HEK293 (cell line): ENCODE results near the gene UBE2Q2.

Source experiments
- CTCF ChIP-seq: fragments of 450-650 bp; formaldehyde crosslinking; IDR thresholded peaks from 2 replicates; pipeline ENCODE4 v1.5.1; 2016; ENCODE audit warnings: missing biosample characterization, missing genetic modification characterization
- MEIS1 ChIP-seq: sonication (generic); formaldehyde crosslinking; IDR thresholded peaks from 2 replicates; pipeline ENCODE4 v1.8.1; 2022; ENCODE audit warnings: missing genetic modification reagents, mild to moderate bottlenecking, borderline replicate concordance
- OSR2 ChIP-seq: fragments of 450-650 bp; formaldehyde crosslinking; IDR thresholded peaks from 2 replicates; pipeline ENCODE4 v1.5.1; 2016; ENCODE audit warnings: missing biosample characterization, missing genetic modification characterization
- YY1 ChIP-seq: fragments of 450-650 bp; formaldehyde crosslinking; IDR thresholded peaks from 2 replicates; pipeline ENCODE4 v1.5.1; 2018; ENCODE audit warnings: missing biosample characterization, missing genetic modification characterization
- ZBTB11 ChIP-seq: fragments of 450-650 bp; formaldehyde crosslinking; conservative IDR thresholded peaks from 2 replicates; pipeline ENCODE4 v1.5.1; 2016; ENCODE audit warnings: low read depth, missing biosample characterization, missing genetic modification characterization
- ZNF140 ChIP-seq: fragments of 450-650 bp; formaldehyde crosslinking; IDR thresholded peaks from 2 replicates; pipeline ENCODE4 v1.5.1; 2016; ENCODE audit warnings: missing biosample characterization, missing genetic modification characterization
- ZNF174 ChIP-seq: fragments of 450-650 bp; formaldehyde crosslinking; IDR thresholded peaks from 2 replicates; pipeline ENCODE4 v1.5.0; 2017; ENCODE audit warnings: missing biosample characterization, mild to moderate bottlenecking, missing genetic modification characterization
- ZNF2 ChIP-seq: fragments of 450-650 bp; formaldehyde crosslinking; IDR thresholded peaks from 2 replicates; pipeline ENCODE4 v1.5.1; 2016; ENCODE audit warnings: missing biosample characterization, missing genetic modification characterization
- ZNF391 ChIP-seq: fragments of 450-650 bp; formaldehyde crosslinking; IDR thresholded peaks from 2 replicates; pipeline ENCODE4 v1.5.1; 2016; ENCODE audit warnings: low read depth, missing biosample characterization, missing genetic modification characterization, borderline replicate concordance
- ZNF701 ChIP-seq: fragments of 450-650 bp; formaldehyde crosslinking; IDR thresholded peaks from 2 replicates; pipeline ENCODE4 v1.5.1; 2016; ENCODE audit warnings: missing biosample characterization, missing genetic modification characterization

GRCh38 chr15:75868019-75868418 is 24.8 kb downstream of the UBE2Q2 start:
- TF ChIP-seq YY1 (tag by site-specific recombination) (no peak), CTCF (tag by site-specific recombination) (no peak), ZNF174 (tag by site-specific recombination) (no peak), ZNF2 (tag by site-specific recombination) (no peak), ZNF701 (no peak), MEIS1 (CRISPR knock-in tag) (no peak), ZNF391 (no peak), OSR2 (tag by site-specific recombination) (no peak), ZBTB11 (tag by site-specific recombination) (no peak), ZNF140 (tag by site-specific recombination) (no peak)
